Activated T-helper 2 cell treated with anti-CD3 and anti-CD28 coated beads, Interferon-gamma antibody, Interleukin-2, Interleukin-4, amounts not matched to agents 10 μg/mL and 5 μg/mL and 100 μg/mL, durations not matched to agents 14 hours and 24 hours and 36 hours (primary cell): Measurements from ENCODE around the gene PHF3. TPM values are rescaled to one million over a fixed set of nuclear protein-coding genes. Genes with fewer than 3 reads are reported as not detected.

ENCODE experiments used
- DNase-seq: peaks from one replicate; pipeline ENCODE4 v3.0.0; 2021; ENCODE audit warnings: low spot score
- H3K27ac Mint-ChIP-seq: one replicate; pipeline ENCODE4 v1.8.0; 2021; ENCODE audit warnings: mixed read lengths
- H3K27me3 Mint-ChIP-seq: one replicate; pipeline ENCODE4 v1.8.0; 2021; ENCODE audit warnings: low read depth, mixed read lengths
- H3K36me3 Mint-ChIP-seq: one replicate; pipeline ENCODE4 v1.8.0; 2021; ENCODE audit warnings: low read depth, mixed read lengths
- H3K4me1 Mint-ChIP-seq: one replicate; pipeline ENCODE4 v1.8.0; 2021; ENCODE audit warnings: low read depth, mixed read lengths
- H3K4me3 Mint-ChIP-seq: one replicate; pipeline ENCODE4 v1.8.0; 2021; ENCODE audit warnings: low read depth, mild to moderate bottlenecking, moderate library complexity, mixed read lengths
- H3K9me3 Mint-ChIP-seq: one replicate; pipeline ENCODE4 v1.8.0; 2021; ENCODE audit warnings: mixed read lengths
- intact Hi-C: fragments of 100-400 bp; cut with micrococcal nuclease; formaldehyde crosslinking; loops from one replicate; pipeline ENCODE4 v1.15.1; 2023
- total RNA-seq: library from RNA; stranded (reverse); gene quantifications from 2 replicates; pipeline ENCODE4 v1.2.3, GENCODE V29; 2022

Gene PHF3
- total RNA-seq, 1 donor from 2014 or later = 44.6 TPM

DNA sequence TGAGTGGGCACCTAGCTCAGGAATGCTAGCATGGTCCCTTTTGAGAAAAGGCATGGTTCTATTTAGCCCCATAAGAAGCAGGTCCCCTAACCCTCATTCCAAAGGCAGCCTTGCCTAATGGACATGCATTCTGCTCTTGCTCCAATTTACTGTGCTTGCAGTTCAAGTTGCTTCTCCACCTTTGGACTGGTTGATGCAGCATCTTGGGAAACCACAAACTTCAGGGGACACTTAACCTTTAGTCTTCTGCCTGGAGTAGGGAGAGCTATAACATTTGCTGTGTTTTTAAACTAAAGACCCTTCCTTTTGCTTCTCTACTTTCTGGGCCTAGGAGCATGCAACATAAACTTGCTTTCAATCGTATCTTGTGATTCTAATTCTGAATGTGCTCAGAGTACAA lies 5.1 kb upstream of the PHF3 start:
- Mint-ChIP-seq H3K4me3 (no peak overlapping the region), H3K27ac (no peak overlapping the region), H3K27me3 (peaks cover 7% of the 10 kb centered on the region), H3K36me3 (no peaks in the 10 kb centered on the region), H3K9me3 (no peaks in the 10 kb centered on the region), H3K4me1 (peaks cover 11% of the 10 kb centered on the region)
- DNase-seq = no peak
- intact Hi-C loops = no loop called here

DNA sequence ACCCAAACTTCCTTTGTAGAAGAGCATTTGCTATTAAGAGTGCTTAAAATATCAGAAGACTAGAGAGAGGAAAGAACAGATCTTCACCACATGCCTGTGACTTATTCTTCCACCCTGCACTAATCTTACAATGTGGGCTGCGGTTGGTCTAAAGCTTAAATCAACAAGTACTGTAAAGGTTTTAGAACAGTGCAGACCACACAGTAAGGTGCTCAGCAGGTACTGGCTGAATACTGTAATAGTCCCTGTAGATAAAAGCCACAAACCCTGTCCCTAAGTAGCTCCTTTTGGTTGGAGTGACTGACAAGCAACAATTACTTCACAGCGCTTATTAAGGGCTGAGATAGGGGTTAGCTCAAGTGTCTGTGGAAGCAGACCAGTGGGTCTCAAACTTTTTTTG lies 972 bp upstream of the PHF3 start:
- Mint-ChIP-seq H3K4me1 (peaks cover 32% of the 10 kb centered on the region), H3K27me3 (peaks cover 7% of the 10 kb centered on the region), H3K9me3 (no peaks in the 10 kb centered on the region), H3K27ac (no peak overlapping the region), H3K36me3 (peaks cover 9% of the 10 kb centered on the region), H3K4me3 (peak overlapping the region; percentile 100)
- intact Hi-C loops = loop anchor here (1.0 to 5.0 kb wide), 4 partner anchors 36 to 107 kb away; partner anchors contain the start of genes LOC128125822 and PTP4A1
- DNase-seq = no peak

DNA sequence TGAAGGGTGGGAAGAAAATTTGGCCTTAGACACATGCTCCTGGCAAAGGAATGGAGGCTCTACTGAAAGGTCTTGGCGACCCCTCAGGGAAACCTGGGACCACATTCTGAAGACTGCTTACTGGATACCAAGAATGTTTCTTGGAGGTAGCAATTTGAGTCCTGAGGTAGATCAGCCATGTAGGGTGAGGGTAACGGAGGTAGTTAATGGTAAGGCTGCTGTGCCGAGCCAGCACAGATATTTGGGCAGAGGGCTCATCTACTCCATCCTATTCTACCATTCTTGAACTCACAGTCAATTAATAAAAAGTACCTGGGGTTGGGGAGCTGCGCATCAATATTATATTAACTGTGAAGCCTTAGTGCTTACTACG lies 401 bp upstream of the PHF3 start:
- DNase-seq = no peak
- intact Hi-C loops = loop anchor here (1.0 to 5.0 kb wide), 4 partner anchors 37 to 108 kb away; partner anchors contain the start of genes LOC128125822 and PTP4A1
- Mint-ChIP-seq H3K4me3 (peak overlapping the region; percentile 100), H3K4me1 (peaks cover 37% of the 10 kb centered on the region), H3K9me3 (no peaks in the 10 kb centered on the region), H3K36me3 (peaks cover 9% of the 10 kb centered on the region), H3K27ac (peak overlapping the region; percentile 89), H3K27me3 (peaks cover 3% of the 10 kb centered on the region)

DNA sequence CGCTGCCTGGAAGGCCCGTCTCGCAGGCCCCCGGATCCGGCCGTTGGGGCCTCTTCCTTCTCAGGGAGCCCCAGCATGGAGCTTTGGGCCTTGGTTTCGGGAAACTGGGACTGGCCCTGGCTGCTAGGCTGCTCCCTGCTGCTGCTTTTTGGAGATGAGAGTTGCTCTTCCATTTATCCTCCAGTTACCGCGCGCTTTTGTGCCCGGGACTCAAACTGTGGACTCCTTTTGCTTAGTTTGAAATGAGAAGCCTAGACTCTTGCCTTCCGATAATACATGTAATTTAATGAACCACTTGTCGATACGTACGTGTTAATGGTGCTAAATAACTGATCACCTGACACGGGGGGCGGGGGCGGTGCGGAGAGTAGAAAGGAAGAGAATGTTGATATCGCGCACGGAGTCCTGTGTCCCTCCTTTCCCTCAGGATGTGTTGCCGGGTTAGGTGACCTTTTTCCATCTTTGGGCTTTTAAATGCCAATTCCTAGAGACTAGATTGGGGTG lies 968 bp downstream of the PHF3 start:
- Mint-ChIP-seq H3K27me3 (no peaks in the 10 kb centered on the region), H3K27ac (peak overlapping the region; percentile 99), H3K4me1 (peaks cover 44% of the 10 kb centered on the region), H3K4me3 (peak overlapping the region; percentile 100), H3K36me3 (peaks cover 9% of the 10 kb centered on the region), H3K9me3 (no peaks in the 10 kb centered on the region)
- intact Hi-C loops = loop anchor here (5.0 kb wide), 2 partner anchors 51 to 109 kb away; no protein-coding TSS in a partner anchor
- peak; percentile 28 for DNase-seq

DNA sequence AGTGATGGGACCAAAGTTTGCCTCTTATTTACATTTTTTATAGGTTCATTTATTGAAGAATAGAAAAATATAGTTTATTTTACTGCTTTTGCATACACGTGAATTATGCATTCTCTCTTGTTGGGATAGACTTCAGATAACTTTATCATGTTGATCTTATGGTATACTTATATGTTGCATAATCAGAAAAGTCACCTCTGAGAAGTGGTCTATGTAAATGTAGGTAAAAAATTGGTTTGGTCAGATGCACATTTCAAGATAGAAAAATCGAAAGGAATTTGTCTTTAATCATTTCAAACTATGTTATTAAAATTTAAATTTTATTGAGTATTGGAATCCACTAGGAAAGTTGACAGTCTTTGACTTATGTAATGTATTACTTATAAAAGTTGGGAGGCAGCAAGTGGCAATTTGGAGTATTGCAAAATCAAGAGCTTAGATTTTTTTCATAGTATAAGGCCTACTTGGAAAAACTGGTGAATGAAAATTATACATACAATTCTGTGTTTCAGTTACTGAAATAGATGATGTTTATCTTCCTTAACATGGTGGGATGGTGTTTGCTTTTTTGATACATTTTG lies 2.4 kb downstream of the PHF3 start:
- intact Hi-C loops = loop anchor here (5.0 kb wide), 2 partner anchors 49 to 111 kb away; no protein-coding TSS in a partner anchor
- no peak for DNase-seq
- no peaks in the 10 kb centered on the region for H3K9me3 Mint-ChIP-seq
- H3K4me1 Mint-ChIP-seq = peaks cover 44% of the 10 kb centered on the region
- peaks cover 9% of the 10 kb centered on the region for H3K36me3 Mint-ChIP-seq
- H3K27me3 Mint-ChIP-seq = no peaks in the 10 kb centered on the region
- H3K27ac Mint-ChIP-seq = no peak overlapping the region
- peak overlapping the region; percentile 78 for H3K4me3 Mint-ChIP-seq

DNA sequence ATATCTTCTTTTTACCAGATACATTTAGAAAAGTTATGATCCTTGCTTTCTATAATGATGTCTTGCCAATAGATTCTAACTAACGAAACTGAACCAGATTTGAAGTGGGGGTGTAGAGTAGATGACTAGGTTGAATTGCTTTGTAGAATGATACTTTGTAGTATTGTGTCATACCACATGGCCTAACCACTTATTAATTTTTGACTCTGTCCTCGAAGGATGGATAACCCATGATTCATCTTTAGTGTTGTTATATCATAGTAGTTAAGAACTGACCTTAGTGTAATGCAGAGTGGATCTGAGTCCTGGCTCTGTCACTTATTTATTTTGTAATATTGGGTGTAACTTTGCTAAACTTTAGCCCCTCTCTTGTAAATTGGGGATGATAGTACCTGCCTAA lies 4.5 kb downstream of the PHF3 start:
- H3K9me3 Mint-ChIP-seq = no peaks in the 10 kb centered on the region
- intact Hi-C loops = no loop called here
- H3K36me3 Mint-ChIP-seq = peaks cover 9% of the 10 kb centered on the region
- H3K27me3 Mint-ChIP-seq = no peaks in the 10 kb centered on the region
- peaks cover 50% of the 10 kb centered on the region for H3K4me1 Mint-ChIP-seq
- no peak overlapping the region for H3K27ac Mint-ChIP-seq
- no peak overlapping the region for H3K4me3 Mint-ChIP-seq
- no peak for DNase-seq

DNA sequence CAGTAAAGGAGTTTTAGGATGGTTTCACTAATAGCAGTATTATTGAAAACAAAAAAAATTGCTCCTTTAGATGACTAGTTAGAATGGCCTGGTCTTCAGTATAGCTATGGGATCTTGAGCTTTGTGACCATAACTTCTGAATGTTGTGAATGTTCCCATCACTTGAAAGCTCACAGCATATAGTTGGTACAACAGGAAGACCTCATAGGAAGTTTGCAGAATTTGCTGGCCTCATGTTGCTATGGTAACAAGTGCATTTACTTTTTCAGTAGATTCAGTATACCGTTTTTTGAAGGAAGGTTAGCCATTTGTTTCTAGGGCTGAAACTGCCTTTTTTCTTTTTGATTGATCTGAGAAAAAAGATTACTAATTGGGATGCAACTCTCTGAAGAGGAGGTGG lies 8.3 kb downstream of the PHF3 start:
- H3K4me3 Mint-ChIP-seq = no peak overlapping the region
- no peaks in the 10 kb centered on the region for H3K27me3 Mint-ChIP-seq
- no peaks in the 10 kb centered on the region for H3K9me3 Mint-ChIP-seq
- DNase-seq = no peak
- intact Hi-C loops = no loop called here
- H3K36me3 Mint-ChIP-seq = peaks cover 6% of the 10 kb centered on the region
- H3K27ac Mint-ChIP-seq = no peak overlapping the region
- peaks cover 32% of the 10 kb centered on the region for H3K4me1 Mint-ChIP-seq

DNA sequence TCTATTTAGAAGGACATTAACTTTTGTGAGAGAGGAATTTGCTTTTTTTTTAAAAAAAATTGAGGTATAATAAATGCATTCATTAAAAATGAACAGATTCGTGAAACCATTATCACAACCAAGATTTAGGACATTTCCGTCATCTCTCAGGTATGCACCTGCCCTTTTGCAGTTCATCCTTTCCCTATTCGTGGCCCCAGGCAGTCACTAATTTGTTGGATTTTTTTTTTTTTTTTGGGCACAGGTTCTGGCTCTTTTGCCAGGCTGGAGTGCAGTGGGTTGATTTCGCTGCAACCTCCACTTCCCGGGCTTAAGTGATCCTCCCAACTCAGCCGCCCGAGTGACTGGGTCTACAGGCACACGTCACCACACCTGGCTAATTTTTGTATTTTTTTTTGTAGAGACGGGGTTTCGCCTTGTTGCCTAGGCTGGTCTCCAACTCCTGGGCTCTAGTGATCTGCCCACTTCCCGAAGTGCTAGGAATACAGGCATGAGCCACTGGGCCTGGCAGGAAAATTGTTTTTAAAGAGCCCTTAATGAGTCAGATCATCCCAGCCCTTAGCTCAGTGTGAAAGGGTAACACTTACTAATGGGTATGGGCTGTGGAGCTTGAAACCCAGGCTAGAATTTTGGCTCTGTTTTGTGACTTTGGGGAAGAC lies 9.2 kb downstream of the PHF3 start:
- Mint-ChIP-seq H3K4me3 (no peak overlapping the region), H3K4me1 (peaks cover 26% of the 10 kb centered on the region)

DNA sequence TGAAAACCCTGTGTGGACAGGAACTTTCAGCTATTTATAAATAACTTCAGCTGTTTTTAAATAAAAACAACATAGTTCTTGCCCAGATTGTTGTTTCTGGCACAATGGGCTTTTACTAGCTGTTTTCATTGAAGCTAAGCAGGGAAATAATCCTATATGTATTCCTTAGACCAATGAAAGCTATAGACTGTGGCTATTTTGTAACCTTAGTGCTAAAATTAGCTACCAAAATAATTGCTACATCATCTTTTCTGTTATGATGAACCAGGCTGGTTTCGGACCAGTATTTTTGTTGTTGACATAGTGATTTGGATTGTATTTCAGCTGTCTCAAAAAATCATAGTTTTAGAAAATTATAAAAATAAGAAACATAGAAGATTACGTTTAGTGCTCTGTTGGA lies 13.7 kb downstream of the PHF3 start:
- Mint-ChIP-seq H3K4me1 (peaks cover 25% of the 10 kb centered on the region), H3K9me3 (peaks cover 17% of the 10 kb centered on the region), H3K36me3 (peaks cover 40% of the 10 kb centered on the region), H3K27me3 (no peaks in the 10 kb centered on the region), H3K27ac (no peak overlapping the region), H3K4me3 (no peak overlapping the region)
- DNase-seq = no peak
- intact Hi-C loops = no loop called here

More for the DNA sequence above, 9.2 kb downstream of the PHF3 start:
- no peak for DNase-seq
- intact Hi-C loops = no loop called here
- no peaks in the 10 kb centered on the region for H3K27me3 Mint-ChIP-seq
- no peak overlapping the region for H3K27ac Mint-ChIP-seq
- no peaks in the 10 kb centered on the region for H3K9me3 Mint-ChIP-seq
- peaks cover 5% of the 10 kb centered on the region for H3K36me3 Mint-ChIP-seq

DNA sequence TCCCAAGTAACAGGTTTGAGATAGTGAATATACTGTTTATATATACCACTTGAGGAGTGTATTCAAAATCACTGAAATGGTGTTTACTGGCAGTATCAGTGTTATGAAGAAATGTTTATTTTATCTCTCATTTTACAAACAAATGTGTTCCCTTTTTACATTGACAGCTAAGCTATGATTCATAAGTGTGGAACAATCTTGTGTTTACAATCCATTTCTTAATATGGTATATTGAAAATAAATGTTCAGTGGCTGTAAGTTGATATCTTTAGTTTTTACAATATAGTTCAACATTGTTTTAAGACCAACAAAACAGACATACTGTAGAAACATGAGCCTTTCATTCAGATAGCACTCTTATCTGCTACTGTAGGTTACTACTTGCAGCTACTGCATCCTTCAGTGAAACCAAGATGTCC lies 14.3 kb downstream of the PHF3 start:
- Mint-ChIP-seq H3K27me3 (no peaks in the 10 kb centered on the region), H3K4me1 (peaks cover 25% of the 10 kb centered on the region), H3K9me3 (peaks cover 17% of the 10 kb centered on the region), H3K36me3 (peaks cover 42% of the 10 kb centered on the region), H3K27ac (no peak overlapping the region), H3K4me3 (no peak overlapping the region)
- DNase-seq = no peak
- intact Hi-C loops = no loop called here

DNA sequence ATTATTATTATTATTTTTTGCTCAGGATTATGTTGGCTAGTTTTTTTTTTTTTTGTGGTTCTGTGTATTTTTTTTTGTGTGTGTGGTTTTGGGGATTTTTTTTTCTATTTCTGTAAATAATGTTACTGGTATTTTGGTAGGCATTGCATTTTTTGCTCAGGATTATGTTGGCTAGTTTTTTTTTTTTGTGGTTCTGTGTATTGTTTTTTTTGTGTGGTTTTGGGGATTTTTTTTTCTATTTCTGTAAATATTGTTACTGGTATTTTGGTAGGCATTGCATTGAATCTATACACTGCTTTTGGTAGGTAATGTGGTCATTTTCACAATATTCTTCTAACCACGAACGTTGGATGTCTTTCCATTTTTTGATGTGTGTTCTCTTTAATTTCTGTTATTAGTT lies 17.4 kb downstream of the PHF3 start:
- Mint-ChIP-seq H3K27me3 (no peaks in the 10 kb centered on the region), H3K9me3 (peaks cover 17% of the 10 kb centered on the region), H3K4me3 (no peak overlapping the region), H3K27ac (no peak overlapping the region), H3K36me3 (peaks cover 45% of the 10 kb centered on the region), H3K4me1 (peaks cover 29% of the 10 kb centered on the region)
- DNase-seq = no peak
- intact Hi-C loops = no loop called here

DNA sequence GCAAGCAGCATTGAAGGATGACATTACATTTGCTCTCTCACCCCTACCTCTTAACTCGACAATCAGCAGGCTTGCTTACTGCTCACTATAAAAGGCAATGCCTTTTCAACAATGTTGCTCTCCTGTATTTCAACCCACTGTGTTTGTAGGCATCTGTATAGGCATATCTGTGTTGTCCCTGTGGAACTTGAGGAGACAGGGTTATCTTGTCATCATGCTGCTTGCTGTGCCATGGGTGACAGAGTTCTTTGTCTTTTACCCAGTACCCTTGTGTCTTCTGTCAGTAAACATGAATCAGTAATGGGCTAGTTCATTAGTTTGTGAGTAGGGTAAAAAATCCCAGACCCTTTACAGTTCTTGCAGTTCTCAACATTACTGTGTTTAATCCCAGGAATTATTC lies 25.2 kb downstream of the PHF3 start:
- DNase-seq = no peak
- Mint-ChIP-seq H3K27ac (no peak overlapping the region), H3K27me3 (no peaks in the 10 kb centered on the region), H3K4me1 (peaks cover 18% of the 10 kb centered on the region), H3K36me3 (peaks cover 9% of the 10 kb centered on the region), H3K9me3 (no peaks in the 10 kb centered on the region), H3K4me3 (no peak overlapping the region)
- intact Hi-C loops = no loop called here

DNA sequence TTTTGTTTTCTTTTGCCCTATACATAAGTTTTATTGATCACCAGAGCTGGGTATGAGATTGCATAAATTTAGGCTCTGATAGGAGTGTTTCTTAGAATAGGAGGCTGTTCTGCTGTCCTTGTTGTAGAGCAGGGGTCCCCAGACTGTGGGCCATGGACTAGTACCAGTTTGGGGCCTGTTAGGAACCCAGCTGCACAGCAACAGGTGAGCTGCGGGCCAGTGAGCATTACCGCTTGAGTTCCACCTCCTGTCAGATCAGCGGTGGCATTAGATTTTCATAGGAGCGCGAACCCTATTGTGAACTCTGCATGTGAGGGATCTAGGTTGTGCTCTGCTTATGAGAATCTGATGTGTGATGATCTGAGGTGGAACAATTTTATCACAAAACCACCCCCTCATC lies 26.2 kb downstream of the PHF3 start:
- peaks cover 18% of the 10 kb centered on the region for H3K4me1 Mint-ChIP-seq
- H3K9me3 Mint-ChIP-seq = no peaks in the 10 kb centered on the region
- no peak overlapping the region for H3K27ac Mint-ChIP-seq
- no peak overlapping the region for H3K4me3 Mint-ChIP-seq
- DNase-seq = no peak
- H3K27me3 Mint-ChIP-seq = no peaks in the 10 kb centered on the region
- intact Hi-C loops = no loop called here
- H3K36me3 Mint-ChIP-seq = peaks cover 9% of the 10 kb centered on the region
